ENCODE data around the gene TAPBPL. TPM values are rescaled to one million over a fixed set of nuclear protein-coding genes. Genes with fewer than 3 reads are reported as not detected.
A peak's percentile ranks its signal among the peaks of the same experiment; 100 is the strongest.

TAPBPL gene
- total and polyA plus RNA-seq, 2 of the 13 experiments (the other 11 are each of a cell fraction or from before 2014, with no cell fraction given) = 10.0 to 14.5 TPM

DNA sequence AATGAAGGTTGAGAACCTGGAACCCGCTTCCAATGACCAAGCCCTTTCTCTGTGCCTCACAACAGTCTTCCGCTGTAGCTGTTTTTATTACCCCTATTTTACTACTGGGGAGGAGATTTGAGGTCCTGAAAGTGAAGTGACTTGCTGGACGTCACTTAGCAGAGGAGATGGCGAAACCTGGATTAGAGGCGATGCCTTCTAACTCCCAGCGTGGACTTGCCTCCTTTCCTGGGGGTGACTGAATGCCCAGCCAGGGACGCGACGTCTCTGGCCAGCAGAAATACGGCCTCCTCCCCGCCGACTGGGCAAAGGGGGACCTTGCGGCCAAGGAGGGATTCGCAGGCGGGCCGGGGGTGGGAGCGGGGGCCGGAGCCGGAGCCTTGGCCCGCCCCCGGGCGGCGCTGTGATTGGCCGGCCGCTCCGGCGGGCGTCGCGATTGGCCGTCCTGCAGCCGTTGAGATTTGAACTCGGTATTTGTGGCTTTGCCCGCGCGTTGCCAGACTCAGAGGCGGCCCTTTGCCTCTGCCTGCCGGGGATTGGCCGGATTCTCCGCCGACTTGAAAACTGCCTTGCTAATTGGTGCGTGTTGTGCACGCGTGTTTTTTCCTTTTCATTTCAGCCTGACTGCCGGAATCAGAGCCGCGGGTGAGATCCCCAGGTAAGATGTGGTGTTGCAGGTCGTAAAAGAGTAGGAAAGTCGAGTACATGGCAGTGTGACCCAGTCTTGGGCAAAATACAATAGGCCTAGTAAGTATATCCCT, 41.8 kb downstream of the TAPBPL start, which contains the start of gene NCAPD2 (continued):
- TF ChIP-seq KDM2A (CRISPR knock-in tag; IDR thresholded peaks at IDR 0.05; ENCODE audit: borderline replicate concordance, low read depth) (peak; percentile 38; the same call in 1 of the 2 replicates), MIER3 (CRISPR knock-in tag; IDR thresholded peaks at IDR 0.05; ENCODE audit: borderline replicate concordance) (no peak; the same call in 1 of the 2 replicates), SKI (IDR thresholded peaks at IDR 0.05; ENCODE audit: partially characterized antibody) (no peak), KMT2A (CRISPR knock-in tag; IDR thresholded peaks at IDR 0.05) (0 out of 2 replicates have a peak, but pooled peaks have one; percentile 17), MAFF (IDR thresholded peaks at IDR 0.05; ENCODE audit: low read depth, low read length) (no peak), ZNF136 (CRISPR knock-in tag; IDR thresholded peaks at IDR 0.05; ENCODE audit: low read depth) (no peak), ZNF460 (CRISPR knock-in tag; IDR thresholded peaks at IDR 0.05; ENCODE audit: borderline replicate concordance) (no peak), RELA (CRISPR knock-in tag; IDR thresholded peaks at IDR 0.05) (no peak), CBX2 (IDR thresholded peaks at IDR 0.05; ENCODE audit: low read depth, low read length) (no peak), CBX2 (CRISPR knock-in tag; IDR thresholded peaks at IDR 0.05; ENCODE audit: low read depth) (no peak), DNMT1 (CRISPR knock-in tag; IDR thresholded peaks at IDR 0.05) (no peak), ZNF607 (CRISPR knock-in tag; IDR thresholded peaks at IDR 0.05; ENCODE audit: borderline replicate concordance) (peak; percentile 58), GZF1 (CRISPR knock-in tag; IDR thresholded peaks at IDR 0.05) (peak; percentile 56; the same call in 1 of the 2 replicates), TGIF2 (CRISPR knock-in tag; IDR thresholded peaks at IDR 0.05) (no peak; the same call in 1 of the 2 replicates)
- TF ChIP-seq, protein P1, sequence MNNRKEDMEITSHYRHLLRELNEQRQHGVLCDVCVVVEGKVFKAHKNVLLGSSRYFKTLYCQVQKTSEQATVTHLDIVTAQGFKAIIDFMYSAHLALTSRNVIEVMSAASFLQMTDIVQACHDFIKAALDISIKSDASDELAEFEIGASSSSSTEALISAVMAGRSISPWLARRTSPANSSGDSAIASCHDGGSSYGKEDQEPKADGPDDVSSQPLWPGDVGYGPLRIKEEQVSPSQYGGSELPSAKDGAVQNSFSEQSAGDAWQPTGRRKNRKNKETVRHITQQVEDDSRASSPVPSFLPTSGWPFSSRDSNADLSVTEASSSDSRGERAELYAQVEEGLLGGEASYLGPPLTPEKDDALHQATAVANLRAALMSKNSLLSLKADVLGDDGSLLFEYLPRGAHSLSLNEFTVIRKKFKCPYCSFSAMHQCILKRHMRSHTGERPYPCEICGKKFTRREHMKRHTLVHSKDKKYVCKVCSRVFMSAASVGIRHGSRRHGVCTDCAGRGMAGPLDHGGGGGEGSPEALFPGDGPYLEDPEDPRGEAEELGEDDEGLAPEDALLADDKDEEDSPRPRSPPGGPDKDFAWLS (CRISPR knock-in tag; IDR thresholded peaks at IDR 0.05; ENCODE audit: borderline replicate concordance) = no peak
- TF ChIP-seq, protein P2, sequence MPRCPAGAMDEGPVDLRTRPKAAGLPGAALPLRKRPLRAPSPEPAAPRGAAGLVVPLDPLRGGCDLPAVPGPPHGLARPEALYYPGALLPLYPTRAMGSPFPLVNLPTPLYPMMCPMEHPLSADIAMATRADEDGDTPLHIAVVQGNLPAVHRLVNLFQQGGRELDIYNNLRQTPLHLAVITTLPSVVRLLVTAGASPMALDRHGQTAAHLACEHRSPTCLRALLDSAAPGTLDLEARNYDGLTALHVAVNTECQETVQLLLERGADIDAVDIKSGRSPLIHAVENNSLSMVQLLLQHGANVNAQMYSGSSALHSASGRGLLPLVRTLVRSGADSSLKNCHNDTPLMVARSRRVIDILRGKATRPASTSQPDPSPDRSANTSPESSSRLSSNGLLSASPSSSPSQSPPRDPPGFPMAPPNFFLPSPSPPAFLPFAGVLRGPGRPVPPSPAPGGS (CRISPR knock-in tag; IDR thresholded peaks at IDR 0.05) = peak; percentile 57; the same call in 1 of the 2 replicates
- TF ChIP-seq, protein P3, sequence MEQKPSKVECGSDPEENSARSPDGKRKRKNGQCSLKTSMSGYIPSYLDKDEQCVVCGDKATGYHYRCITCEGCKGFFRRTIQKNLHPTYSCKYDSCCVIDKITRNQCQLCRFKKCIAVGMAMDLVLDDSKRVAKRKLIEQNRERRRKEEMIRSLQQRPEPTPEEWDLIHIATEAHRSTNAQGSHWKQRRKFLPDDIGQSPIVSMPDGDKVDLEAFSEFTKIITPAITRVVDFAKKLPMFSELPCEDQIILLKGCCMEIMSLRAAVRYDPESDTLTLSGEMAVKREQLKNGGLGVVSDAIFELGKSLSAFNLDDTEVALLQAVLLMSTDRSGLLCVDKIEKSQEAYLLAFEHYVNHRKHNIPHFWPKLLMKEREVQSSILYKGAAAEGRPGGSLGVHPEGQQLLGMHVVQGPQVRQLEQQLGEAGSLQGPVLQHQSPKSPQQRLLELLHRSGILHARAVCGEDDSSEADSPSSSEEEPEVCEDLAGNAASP (CRISPR knock-in tag; IDR thresholded peaks at IDR 0.05; ENCODE audit: borderline replicate concordance) = no peak
- TF ChIP-seq, protein P4, sequence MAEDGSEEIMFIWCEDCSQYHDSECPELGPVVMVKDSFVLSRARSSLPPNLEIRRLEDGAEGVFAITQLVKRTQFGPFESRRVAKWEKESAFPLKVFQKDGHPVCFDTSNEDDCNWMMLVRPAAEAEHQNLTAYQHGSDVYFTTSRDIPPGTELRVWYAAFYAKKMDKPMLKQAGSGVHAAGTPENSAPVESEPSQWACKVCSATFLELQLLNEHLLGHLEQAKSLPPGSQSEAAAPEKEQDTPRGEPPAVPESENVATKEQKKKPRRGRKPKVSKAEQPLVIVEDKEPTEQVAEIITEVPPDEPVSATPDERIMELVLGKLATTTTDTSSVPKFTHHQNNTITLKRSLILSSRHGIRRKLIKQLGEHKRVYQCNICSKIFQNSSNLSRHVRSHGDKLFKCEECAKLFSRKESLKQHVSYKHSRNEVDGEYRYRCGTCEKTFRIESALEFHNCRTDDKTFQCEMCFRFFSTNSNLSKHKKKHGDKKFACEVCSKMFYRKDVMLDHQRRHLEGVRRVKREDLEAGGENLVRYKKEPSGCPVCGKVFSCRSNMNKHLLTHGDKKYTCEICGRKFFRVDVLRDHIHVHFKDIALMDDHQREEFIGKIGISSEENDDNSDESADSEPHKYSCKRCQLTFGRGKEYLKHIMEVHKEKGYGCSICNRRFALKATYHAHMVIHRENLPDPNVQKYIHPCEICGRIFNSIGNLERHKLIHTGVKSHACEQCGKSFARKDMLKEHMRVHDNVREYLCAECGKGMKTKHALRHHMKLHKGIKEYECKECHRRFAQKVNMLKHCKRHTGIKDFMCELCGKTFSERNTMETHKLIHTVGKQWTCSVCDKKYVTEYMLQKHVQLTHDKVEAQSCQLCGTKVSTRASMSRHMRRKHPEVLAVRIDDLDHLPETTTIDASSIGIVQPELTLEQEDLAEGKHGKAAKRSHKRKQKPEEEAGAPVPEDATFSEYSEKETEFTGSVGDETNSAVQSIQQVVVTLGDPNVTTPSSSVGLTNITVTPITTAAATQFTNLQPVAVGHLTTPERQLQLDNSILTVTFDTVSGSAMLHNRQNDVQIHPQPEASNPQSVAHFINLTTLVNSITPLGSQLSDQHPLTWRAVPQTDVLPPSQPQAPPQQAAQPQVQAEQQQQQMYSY (CRISPR knock-in tag; IDR thresholded peaks at IDR 0.05) = no peak

All from HepG2 (cell line).